ENCODE data around the gene ASZ1.

Gene ASZ1

DNA sequence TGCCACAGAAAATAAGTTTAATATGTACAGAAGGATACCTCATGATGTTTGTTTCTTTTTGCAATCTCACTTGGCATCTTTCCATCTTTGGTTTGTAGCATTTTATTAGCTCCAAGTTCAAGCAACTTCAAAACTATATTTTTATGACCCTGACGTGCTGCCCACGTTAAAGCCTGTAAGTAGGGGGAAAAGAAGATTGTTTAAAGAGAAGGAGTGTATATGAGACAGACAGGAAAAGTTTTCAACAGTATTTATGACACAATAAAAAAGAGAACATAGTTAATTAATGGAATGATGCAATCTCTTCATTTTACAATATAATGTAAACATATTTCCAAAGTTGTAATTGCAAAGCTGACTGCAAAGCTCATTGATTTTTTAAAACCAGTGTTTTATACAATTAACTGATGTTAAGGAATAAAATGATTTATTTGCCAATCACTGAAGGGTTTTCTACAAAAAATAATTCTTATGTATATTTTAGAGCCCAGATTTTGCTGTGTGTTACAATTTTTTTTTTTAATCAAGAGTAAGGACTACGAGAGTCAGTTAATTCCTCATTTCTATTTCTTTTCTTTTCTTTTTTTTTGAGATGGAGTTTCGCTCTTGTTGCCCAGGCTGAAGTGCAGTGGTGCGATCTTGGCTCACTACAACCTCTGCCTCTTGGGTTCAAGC is 42.5 kb downstream of the ASZ1 start:
- Histone ChIP-seq H3K36me3 (ENCODE audit: control insufficient read depth, insufficient read depth, low read length) (no peaks in the 10 kb centered on the region), H3K9me3 (ENCODE audit: control insufficient read depth, low read length) (no peaks in the 10 kb centered on the region), H3K4me1 (ENCODE audit: control insufficient read depth, insufficient read depth, low read length, poor library complexity, severe bottlenecking) (no peaks in the 10 kb centered on the region), H3K27me3 (replicated peaks; ENCODE audit: control insufficient read depth, insufficient read depth, low read length, poor library complexity, severe bottlenecking) (no peaks in the 10 kb centered on the region), H3K4me3 (ENCODE audit: insufficient read depth, low read depth, low read length, poor library complexity, severe bottlenecking) (no peak overlapping the region), H3K27ac (ENCODE audit: insufficient read depth, low read length, poor library complexity, severe bottlenecking) (no peak overlapping the region)
- no peak for DNase-seq

DNA sequence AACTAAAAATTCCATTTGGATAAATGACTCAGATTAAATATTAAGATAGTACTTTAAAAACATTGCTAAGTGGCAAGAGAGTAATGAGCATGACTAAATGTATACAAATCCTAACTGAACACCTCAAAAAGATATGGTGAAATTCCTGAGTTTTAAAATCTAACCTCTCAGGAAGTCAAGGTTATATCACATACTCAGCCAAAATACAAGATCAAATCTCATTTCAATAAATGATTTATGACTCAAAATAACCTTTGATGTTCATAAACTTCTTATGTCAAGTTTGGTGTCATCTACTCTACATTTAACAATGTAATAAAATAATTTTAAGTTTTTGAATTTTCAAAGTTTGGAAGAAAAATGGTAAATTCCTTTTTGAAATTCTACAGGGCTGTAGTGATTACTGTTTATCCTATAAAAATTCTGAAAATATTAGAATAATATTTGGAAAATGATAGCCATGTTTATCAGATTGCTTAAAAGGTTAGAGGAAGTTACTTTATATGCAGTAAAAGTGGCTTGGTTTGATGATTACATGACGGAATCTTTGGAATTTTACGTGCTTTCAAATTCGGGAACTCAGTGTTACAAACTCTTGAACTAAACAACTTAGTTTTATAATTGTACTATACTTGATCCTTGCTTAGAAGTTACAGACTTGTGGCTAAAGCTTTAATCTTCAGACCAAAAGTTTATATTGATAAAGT is 43.7 kb downstream of the ASZ1 start:
- H3K27ac ChIP-seq (ENCODE audit: insufficient read depth, low read length, poor library complexity, severe bottlenecking) = no peak overlapping the region
- no peaks in the 10 kb centered on the region for H3K4me1 ChIP-seq (ENCODE audit: control insufficient read depth, insufficient read depth, low read length, poor library complexity, severe bottlenecking)
- no peak overlapping the region for H3K4me3 ChIP-seq (ENCODE audit: insufficient read depth, low read depth, low read length, poor library complexity, severe bottlenecking)
- H3K27me3 ChIP-seq (replicated peaks; ENCODE audit: control insufficient read depth, insufficient read depth, low read length, poor library complexity, severe bottlenecking) = no peaks in the 10 kb centered on the region
- H3K36me3 ChIP-seq (ENCODE audit: control insufficient read depth, insufficient read depth, low read length) = no peaks in the 10 kb centered on the region
- DNase-seq = no peak
- no peaks in the 10 kb centered on the region for H3K9me3 ChIP-seq (ENCODE audit: control insufficient read depth, low read length)

DNA sequence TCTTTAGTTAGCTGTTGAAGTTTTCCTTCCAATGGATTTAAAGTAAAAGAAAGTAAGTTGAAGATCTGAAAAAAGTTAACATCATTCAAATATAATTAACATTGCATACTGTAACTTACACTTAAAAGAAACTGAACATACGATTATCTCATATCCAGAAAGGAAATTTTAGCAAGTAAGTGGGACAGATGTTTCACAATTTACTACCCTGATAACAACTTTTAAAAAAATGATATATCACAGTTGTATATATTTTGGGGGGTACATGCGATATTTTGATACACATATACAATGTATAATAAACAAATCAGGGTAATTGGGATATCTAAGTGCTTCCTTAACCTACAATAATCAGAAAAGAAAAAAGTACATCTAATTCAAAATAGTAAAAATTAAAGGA is 44.2 kb downstream of the ASZ1 start:
- no peak overlapping the region for H3K27ac ChIP-seq (ENCODE audit: insufficient read depth, low read length, poor library complexity, severe bottlenecking)
- no peaks in the 10 kb centered on the region for H3K4me1 ChIP-seq (ENCODE audit: control insufficient read depth, insufficient read depth, low read length, poor library complexity, severe bottlenecking)
- H3K27me3 ChIP-seq (replicated peaks; ENCODE audit: control insufficient read depth, insufficient read depth, low read length, poor library complexity, severe bottlenecking) = no peaks in the 10 kb centered on the region
- H3K9me3 ChIP-seq (ENCODE audit: control insufficient read depth, low read length) = no peaks in the 10 kb centered on the region
- no peaks in the 10 kb centered on the region for H3K36me3 ChIP-seq (ENCODE audit: control insufficient read depth, insufficient read depth, low read length)
- H3K4me3 ChIP-seq (ENCODE audit: insufficient read depth, low read depth, low read length, poor library complexity, severe bottlenecking) = no peak overlapping the region
- no peak for DNase-seq

DNA sequence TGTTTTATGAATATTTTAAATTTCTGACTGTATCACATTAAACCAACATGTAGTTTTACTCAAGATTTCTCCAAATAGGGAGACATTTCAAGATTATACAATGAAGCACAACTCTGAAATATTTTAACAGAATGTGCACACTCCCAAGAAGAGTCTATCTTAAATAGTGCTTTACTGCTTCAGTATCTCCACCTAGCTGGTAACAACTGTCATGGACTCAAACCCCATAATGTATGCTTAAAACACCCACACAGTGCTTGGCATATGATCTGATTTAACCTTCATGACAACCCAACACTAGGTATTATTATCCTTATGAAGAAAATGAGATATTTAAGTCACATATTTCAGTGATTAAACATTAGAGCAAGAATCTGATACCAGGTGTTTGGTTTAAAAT is 45.9 kb downstream of the ASZ1 start:
- Histone ChIP-seq H3K27me3 (replicated peaks; ENCODE audit: control insufficient read depth, insufficient read depth, low read length, poor library complexity, severe bottlenecking) (no peaks in the 10 kb centered on the region), H3K4me3 (ENCODE audit: insufficient read depth, low read depth, low read length, poor library complexity, severe bottlenecking) (no peak overlapping the region), H3K4me1 (ENCODE audit: control insufficient read depth, insufficient read depth, low read length, poor library complexity, severe bottlenecking) (no peaks in the 10 kb centered on the region), H3K9me3 (ENCODE audit: control insufficient read depth, low read length) (no peaks in the 10 kb centered on the region), H3K36me3 (ENCODE audit: control insufficient read depth, insufficient read depth, low read length) (no peaks in the 10 kb centered on the region), H3K27ac (ENCODE audit: insufficient read depth, low read length, poor library complexity, severe bottlenecking) (no peak overlapping the region)
- DNase-seq = no peak

DNA sequence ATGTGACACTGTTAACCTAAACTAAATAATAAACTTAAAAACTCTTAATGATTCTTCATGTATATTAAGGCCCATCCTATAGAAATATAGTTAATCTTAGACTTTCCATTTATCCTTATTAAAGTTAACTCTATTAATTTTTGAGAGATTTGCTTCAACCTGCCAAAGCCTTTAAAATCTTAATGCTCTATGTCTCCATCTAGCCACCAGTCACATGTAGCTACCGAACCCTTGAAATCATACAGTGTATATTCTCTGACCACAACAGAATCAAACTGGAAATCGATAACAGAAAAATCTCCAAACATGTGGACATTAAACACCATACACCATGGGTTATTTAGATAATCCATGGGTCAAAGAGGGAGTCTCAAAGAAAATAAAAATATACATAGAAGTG is 51.9 kb downstream of the ASZ1 start:
- DNase-seq = no peak
- H3K36me3 ChIP-seq (ENCODE audit: control insufficient read depth, insufficient read depth, low read length) = no peaks in the 10 kb centered on the region
- no peak overlapping the region for H3K27ac ChIP-seq (ENCODE audit: insufficient read depth, low read length, poor library complexity, severe bottlenecking)
- H3K4me3 ChIP-seq (ENCODE audit: insufficient read depth, low read depth, low read length, poor library complexity, severe bottlenecking) = no peak overlapping the region
- H3K27me3 ChIP-seq (replicated peaks; ENCODE audit: control insufficient read depth, insufficient read depth, low read length, poor library complexity, severe bottlenecking) = no peaks in the 10 kb centered on the region
- H3K4me1 ChIP-seq (ENCODE audit: control insufficient read depth, insufficient read depth, low read length, poor library complexity, severe bottlenecking) = no peaks in the 10 kb centered on the region
- no peaks in the 10 kb centered on the region for H3K9me3 ChIP-seq (ENCODE audit: control insufficient read depth, low read length)

DNA sequence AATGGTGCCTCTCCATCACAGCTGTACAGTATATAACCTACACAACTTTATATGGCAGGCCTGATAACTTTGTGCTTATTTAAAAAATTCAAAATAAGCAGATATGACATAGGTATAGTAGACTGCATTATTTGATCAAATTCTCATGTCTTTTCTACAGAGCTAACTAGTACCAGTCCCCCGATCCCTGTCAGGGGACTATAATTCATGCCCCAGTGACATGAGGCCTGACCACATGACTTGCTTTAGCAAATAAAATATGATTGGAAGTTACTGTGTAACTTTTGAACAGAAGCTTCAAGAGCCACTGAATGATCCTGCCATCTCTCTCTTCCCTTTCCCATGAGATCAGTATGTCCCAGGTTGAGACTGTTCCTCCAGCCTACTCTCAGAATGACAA is 55.2 kb downstream of the ASZ1 start:
- H3K27ac ChIP-seq (ENCODE audit: insufficient read depth, low read length, poor library complexity, severe bottlenecking) = no peak overlapping the region
- H3K36me3 ChIP-seq (ENCODE audit: control insufficient read depth, insufficient read depth, low read length) = no peaks in the 10 kb centered on the region
- H3K4me3 ChIP-seq (ENCODE audit: insufficient read depth, low read depth, low read length, poor library complexity, severe bottlenecking) = no peak overlapping the region
- no peak for DNase-seq
- H3K27me3 ChIP-seq (replicated peaks; ENCODE audit: control insufficient read depth, insufficient read depth, low read length, poor library complexity, severe bottlenecking) = no peaks in the 10 kb centered on the region
- no peaks in the 10 kb centered on the region for H3K4me1 ChIP-seq (ENCODE audit: control insufficient read depth, insufficient read depth, low read length, poor library complexity, severe bottlenecking)
- H3K9me3 ChIP-seq (ENCODE audit: control insufficient read depth, low read length) = no peaks in the 10 kb centered on the region

DNA sequence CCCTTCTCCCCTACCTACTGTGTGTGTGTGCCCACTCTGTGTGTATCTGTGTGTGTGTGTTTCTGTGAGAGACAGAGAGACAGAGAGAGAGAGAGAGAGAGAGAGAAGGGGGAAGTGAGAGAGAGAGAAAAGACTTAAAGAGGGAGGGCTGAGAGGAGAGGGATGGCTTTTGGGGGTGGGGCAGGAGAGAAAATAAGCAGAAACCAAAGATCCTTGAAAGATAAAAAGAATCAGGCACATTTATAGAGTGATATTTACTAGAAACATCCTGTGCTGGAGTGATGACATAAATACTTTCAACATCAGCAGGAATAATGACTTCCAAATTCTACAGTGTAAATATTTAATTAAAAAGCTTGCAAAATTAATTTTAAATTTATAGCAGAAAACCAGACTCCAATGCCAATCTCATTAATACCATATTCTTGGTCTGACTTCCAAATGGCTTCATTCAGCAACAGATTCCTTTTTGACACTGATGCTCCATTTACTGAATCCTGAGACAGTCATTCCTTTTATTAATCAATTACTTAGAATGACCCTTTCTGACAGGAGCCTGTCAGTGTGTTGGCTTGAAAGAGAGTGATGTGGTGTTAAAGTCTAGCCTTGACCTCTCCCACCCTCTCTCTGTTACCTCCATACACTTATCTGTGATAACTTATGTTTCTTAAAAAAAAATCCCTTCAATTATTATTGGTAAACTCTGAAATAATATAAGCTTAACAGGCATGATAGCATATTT is 62.8 kb downstream of the ASZ1 start:
- Histone ChIP-seq H3K27me3 (replicated peaks; ENCODE audit: control insufficient read depth, insufficient read depth, low read length, poor library complexity, severe bottlenecking) (no peaks in the 10 kb centered on the region), H3K27ac (ENCODE audit: insufficient read depth, low read length, poor library complexity, severe bottlenecking) (no peak overlapping the region), H3K4me1 (ENCODE audit: control insufficient read depth, insufficient read depth, low read length, poor library complexity, severe bottlenecking) (no peaks in the 10 kb centered on the region), H3K4me3 (ENCODE audit: insufficient read depth, low read depth, low read length, poor library complexity, severe bottlenecking) (no peak overlapping the region), H3K9me3 (ENCODE audit: control insufficient read depth, low read length) (no peaks in the 10 kb centered on the region), H3K36me3 (ENCODE audit: control insufficient read depth, insufficient read depth, low read length) (no peaks in the 10 kb centered on the region)
- DNase-seq = no peak

DNA sequence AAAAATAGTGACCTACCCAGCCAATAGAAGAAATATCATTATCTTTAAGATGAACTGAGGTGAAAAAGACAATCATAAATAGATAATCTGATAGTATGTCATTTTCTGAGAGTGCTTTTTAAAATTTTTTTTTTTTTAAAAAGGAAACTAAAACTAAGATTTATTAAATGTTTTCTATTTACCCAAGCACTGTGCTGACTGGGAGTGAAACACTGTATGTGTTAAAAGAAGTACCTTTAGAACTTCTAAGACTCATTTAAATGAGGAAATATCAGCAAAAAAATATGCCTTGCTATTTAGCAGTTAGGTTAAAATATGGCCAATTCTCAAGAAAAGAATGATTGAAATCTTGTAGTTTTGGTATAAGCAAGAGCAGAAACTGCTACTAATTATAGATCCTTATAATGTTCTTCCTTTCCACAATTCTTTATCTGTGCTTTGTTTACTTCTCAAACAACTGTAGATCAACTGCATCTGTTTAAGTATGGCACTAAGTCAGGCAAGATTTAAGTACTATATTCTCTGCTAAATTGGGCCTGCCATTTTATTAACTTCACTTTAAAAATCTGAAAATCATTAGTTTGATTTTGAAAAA is 64.9 kb downstream of the ASZ1 start:
- no peaks in the 10 kb centered on the region for H3K9me3 ChIP-seq (ENCODE audit: control insufficient read depth, low read length)
- no peak overlapping the region for H3K4me3 ChIP-seq (ENCODE audit: insufficient read depth, low read depth, low read length, poor library complexity, severe bottlenecking)
- H3K27me3 ChIP-seq (replicated peaks; ENCODE audit: control insufficient read depth, insufficient read depth, low read length, poor library complexity, severe bottlenecking) = no peaks in the 10 kb centered on the region
- H3K4me1 ChIP-seq (ENCODE audit: control insufficient read depth, insufficient read depth, low read length, poor library complexity, severe bottlenecking) = no peaks in the 10 kb centered on the region
- no peaks in the 10 kb centered on the region for H3K36me3 ChIP-seq (ENCODE audit: control insufficient read depth, insufficient read depth, low read length)
- no peak for DNase-seq
- no peak overlapping the region for H3K27ac ChIP-seq (ENCODE audit: insufficient read depth, low read length, poor library complexity, severe bottlenecking)

DNA sequence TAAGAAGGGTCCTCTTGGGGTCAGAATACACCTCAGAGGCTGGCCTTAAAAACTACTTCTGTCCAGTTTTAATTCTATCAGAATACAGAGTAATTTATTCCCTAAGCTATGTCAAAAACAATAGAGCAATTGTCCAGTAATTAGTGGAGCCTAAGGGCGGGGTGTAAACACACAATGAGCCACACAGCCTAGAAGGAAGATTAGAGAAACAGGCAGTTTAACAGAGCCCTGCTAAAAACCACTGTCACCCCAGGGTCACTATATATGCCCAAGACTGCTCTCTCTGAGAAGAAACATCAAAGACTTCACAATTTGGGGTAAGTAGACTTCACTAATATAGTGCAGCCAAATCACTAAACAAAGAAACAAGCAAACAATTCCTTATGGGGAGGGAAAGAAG is 77.3 kb downstream of the ASZ1 start:
- no peaks in the 10 kb centered on the region for H3K9me3 ChIP-seq (ENCODE audit: control insufficient read depth, low read length)
- no peaks in the 10 kb centered on the region for H3K27me3 ChIP-seq (replicated peaks; ENCODE audit: control insufficient read depth, insufficient read depth, low read length, poor library complexity, severe bottlenecking)
- no peaks in the 10 kb centered on the region for H3K36me3 ChIP-seq (ENCODE audit: control insufficient read depth, insufficient read depth, low read length)
- H3K4me1 ChIP-seq (ENCODE audit: control insufficient read depth, insufficient read depth, low read length, poor library complexity, severe bottlenecking) = no peaks in the 10 kb centered on the region
- H3K4me3 ChIP-seq (ENCODE audit: insufficient read depth, low read depth, low read length, poor library complexity, severe bottlenecking) = no peak overlapping the region
- H3K27ac ChIP-seq (ENCODE audit: insufficient read depth, low read length, poor library complexity, severe bottlenecking) = no peak overlapping the region
- no peak for DNase-seq

DNA sequence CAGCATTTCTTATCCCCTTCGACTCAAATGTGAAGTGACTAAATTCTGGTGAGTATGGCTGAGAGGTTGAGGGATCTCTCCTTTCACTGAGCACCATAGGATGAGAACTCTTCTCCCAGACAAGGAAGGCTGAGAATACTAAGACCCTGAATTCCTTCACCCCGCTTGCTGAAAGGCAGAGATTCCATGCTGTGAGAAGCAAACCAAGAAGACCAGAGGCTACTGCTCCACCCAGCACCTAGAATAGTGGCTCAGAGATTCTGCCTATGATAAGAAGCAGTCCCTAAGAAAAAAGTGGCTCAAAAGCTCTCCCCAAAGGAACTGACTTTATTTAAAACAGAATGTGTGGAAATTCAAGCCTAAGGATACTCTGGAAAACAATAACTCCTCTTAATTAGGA is 77.7 kb downstream of the ASZ1 start:
- no peaks in the 10 kb centered on the region for H3K4me1 ChIP-seq (ENCODE audit: control insufficient read depth, insufficient read depth, low read length, poor library complexity, severe bottlenecking)
- no peaks in the 10 kb centered on the region for H3K36me3 ChIP-seq (ENCODE audit: control insufficient read depth, insufficient read depth, low read length)
- no peak for DNase-seq
- no peak overlapping the region for H3K4me3 ChIP-seq (ENCODE audit: insufficient read depth, low read depth, low read length, poor library complexity, severe bottlenecking)
- H3K27me3 ChIP-seq (replicated peaks; ENCODE audit: control insufficient read depth, insufficient read depth, low read length, poor library complexity, severe bottlenecking) = no peaks in the 10 kb centered on the region
- no peak overlapping the region for H3K27ac ChIP-seq (ENCODE audit: insufficient read depth, low read length, poor library complexity, severe bottlenecking)
- H3K9me3 ChIP-seq (ENCODE audit: control insufficient read depth, low read length) = no peaks in the 10 kb centered on the region

All from effector memory CD4-positive, alpha-beta T cell (primary cell).